NT2/D1 (cell line): ENCODE data around the gene SMIM29.

Experiments used
- SUZ12 ChIP-seq: IDR thresholded peaks from 2 replicates; pipeline ENCODE4 v1.6.1; 2011; ENCODE audit not compliant: insufficient read length, insufficient read depth; ENCODE audit errors: extremely low read depth
- ZNF274 ChIP-seq: IDR thresholded peaks from 2 replicates; pipeline ENCODE4 v1.6.1; 2011; ENCODE audit warnings: mild to moderate bottlenecking, low read depth, low read length

DNA sequence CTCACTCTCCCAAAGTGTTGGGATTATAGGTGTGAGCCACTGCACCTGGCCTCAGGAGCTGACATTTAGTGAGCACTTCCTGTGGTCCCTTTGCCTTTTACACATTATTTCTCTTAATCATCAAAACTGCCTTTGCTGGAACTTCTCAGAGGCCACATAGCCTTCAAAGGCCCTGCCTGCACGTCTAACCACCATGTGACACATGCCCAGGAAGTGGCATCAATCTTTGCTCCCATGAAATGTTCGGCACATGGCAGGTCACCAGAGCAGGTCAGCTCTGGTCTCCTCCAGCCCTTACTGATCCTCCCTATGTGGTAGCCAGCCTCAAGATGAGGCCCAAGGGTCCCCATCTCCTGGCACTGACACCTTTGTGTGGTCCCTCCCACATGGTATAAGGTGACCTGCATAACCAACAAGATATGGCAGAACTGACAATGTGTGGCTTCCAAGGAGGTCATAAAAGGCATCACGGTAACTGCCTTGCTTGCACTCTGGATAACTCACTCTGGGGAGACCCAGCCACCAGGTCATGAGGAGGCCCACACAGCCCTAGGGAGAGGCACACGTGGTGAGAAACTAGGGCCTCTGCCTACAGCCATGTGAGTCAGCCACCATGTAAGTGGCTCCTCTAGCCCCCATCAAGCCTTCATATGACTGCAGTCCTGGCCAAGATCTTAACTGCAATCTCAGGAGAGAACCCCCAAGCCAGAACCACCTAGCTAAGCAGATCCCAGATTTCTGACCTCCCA is 40.9 kb downstream of the SMIM29 start:
- TF ChIP-seq ZNF274 (no peak), SUZ12 (no peak)
